ENCODE results near the gene OR1S1.

- TF ChIP-seq CTCF (conservative IDR thresholded peaks at IDR 0.05; ENCODE audit: low read depth in 2 of 2) (no peak), EZH2phosphoT487 (IDR thresholded peaks at IDR 0.05; ENCODE audit: unreplicated experiment) (no peak)
These were observed 47.5 kb upstream of the OR1S1 start for GRCh38 chr11:58164990-58165389.

Measured in GM23338 (cell line).